Thoracic aorta (tissue), 2 donors: ENCODE data around the gene MICAL2. TPM values are rescaled to one million over a fixed set of nuclear protein-coding genes. Genes with fewer than 3 reads are reported as not detected.

ENCODE experiments used
- ATAC-seq: fragments of 150-250 bp; one replicate; pipeline ENCODE4 v1.8.0; 2017; ENCODE audit warnings: low read depth; ENCODE audit not compliant: insufficient number of reproducible peaks, low FRiP score
- DNase-seq: peaks from one replicate; pipeline ENCODE4 v3.0.0-alpha.2; 2020; ENCODE audit warnings: low spot score
- H3K27ac ChIP-seq, 2 donors: fragments of 200-600 bp; sonication (generic); 1 replicate in 1 of 2; 2 replicates in 1 of 2; pipeline ENCODE4 v1.5.1; 2016; ENCODE audit warnings: mild to moderate bottlenecking in 2 of 2, moderate library complexity in 2 of 2
- H3K27me3 ChIP-seq: fragments of 200-600 bp; sonication (generic); replicated peaks from 2 replicates; pipeline ENCODE4 v1.6.0; 2016; ENCODE audit warnings: mild to moderate bottlenecking; ENCODE audit not compliant: insufficient read depth
- H3K36me3 ChIP-seq: fragments of 200-600 bp; sonication (generic); one replicate; pipeline ENCODE4 v1.5.1; 2016
- H3K4me1 ChIP-seq, 2 donors: fragments of 200-600 bp; sonication (generic); 1 replicate in 1 of 2; 2 replicates in 1 of 2; pipeline versions ENCODE4 v1.5.1 to v1.6.0; 2016; ENCODE audit warnings: low read depth in 2 of 2, mild to moderate bottlenecking in 1 of 2; ENCODE audit not compliant: control insufficient read depth in 1 of 2
- H3K4me3 ChIP-seq: fragments of 200-600 bp; sonication (generic); 2 replicates; pipeline ENCODE4 v1.5.1; 2016; ENCODE audit warnings: mild to moderate bottlenecking
- H3K9me3 ChIP-seq: fragments of 200-600 bp; sonication (generic); 2 replicates; pipeline ENCODE4 v1.5.1; 2016
- total RNA-seq, 2 donors: library from RNA; depleted of rRNA; stranded (reverse); fragments of >200 nt; gene quantifications; one replicate each; pipeline versions ENCODE4 v1.1.0 to v1.2.3, GENCODE V29; 2016
- TF ChIP-seq, protein P1 (sequence below): fragments of 200-600 bp; sonication (generic); IDR thresholded peaks from one replicate; pipeline ENCODE4 v1.5.1; 2019; ENCODE audit warnings: antibody characterized with exemption

MICAL2 gene
- total RNA-seq, 2 donors from 2014 or later, result 791 to 989 TPM

DNA sequence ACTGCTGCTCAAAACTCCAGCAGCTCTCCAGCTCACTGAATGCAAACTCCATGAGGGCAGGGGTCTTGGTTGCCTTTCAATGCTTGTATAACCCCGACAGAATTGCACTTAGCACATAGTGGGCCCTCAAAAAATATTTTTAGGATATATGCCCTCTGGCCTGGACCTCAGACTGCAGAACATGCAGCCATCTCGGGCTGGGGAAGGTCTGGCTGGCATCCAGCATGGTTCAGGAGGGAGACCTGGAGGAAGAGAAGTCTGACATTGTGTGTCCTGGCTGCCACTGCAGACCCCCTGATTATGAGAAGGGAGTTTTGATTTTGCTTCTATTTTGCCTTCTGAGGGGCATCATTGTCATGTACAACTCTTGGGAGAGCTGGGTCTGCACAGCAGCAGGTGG, 157.5 kb downstream of the MICAL2 start:
- Histone ChIP-seq H3K4me3 (no peak overlapping the region), H3K4me1 (peaks cover 16 to 52% of the 10 kb centered on the region in 2 donors), H3K27ac (peak overlapping the region; percentile 83 to 90), H3K36me3 (peaks cover 15% of the 10 kb centered on the region), H3K27me3 (no peaks in the 10 kb centered on the region), H3K9me3 (no peaks in the 10 kb centered on the region)
- TF ChIP-seq, protein P1, sequence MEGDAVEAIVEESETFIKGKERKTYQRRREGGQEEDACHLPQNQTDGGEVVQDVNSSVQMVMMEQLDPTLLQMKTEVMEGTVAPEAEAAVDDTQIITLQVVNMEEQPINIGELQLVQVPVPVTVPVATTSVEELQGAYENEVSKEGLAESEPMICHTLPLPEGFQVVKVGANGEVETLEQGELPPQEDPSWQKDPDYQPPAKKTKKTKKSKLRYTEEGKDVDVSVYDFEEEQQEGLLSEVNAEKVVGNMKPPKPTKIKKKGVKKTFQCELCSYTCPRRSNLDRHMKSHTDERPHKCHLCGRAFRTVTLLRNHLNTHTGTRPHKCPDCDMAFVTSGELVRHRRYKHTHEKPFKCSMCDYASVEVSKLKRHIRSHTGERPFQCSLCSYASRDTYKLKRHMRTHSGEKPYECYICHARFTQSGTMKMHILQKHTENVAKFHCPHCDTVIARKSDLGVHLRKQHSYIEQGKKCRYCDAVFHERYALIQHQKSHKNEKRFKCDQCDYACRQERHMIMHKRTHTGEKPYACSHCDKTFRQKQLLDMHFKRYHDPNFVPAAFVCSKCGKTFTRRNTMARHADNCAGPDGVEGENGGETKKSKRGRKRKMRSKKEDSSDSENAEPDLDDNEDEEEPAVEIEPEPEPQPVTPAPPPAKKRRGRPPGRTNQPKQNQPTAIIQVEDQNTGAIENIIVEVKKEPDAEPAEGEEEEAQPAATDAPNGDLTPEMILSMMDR, result no peak
- ATAC-seq (no peak), DNase-seq (no peak)

GRCh38 chr11:12269104-12269441, 158.7 kb downstream of the MICAL2 start:
- DNase-seq (no peak), ATAC-seq (peak; percentile 51)
- Histone ChIP-seq H3K9me3 (no peaks in the 10 kb centered on the region), H3K4me3 (no peak overlapping the region), H3K4me1 (peaks cover 16 to 53% of the 10 kb centered on the region in 2 donors), H3K27ac (peak overlapping the region; percentile 83 to 90), H3K27me3 (no peaks in the 10 kb centered on the region), H3K36me3 (peaks cover 4% of the 10 kb centered on the region)
- TF ChIP-seq, protein P1, result no peak

- no peak for ATAC-seq
- TF ChIP-seq, protein P1, result no peak
- Histone ChIP-seq H3K27me3 (no peaks in the 10 kb centered on the region), H3K4me1 (peaks cover 16 to 59% of the 10 kb centered on the region in 2 donors), H3K27ac (peak overlapping the region; percentile 83 to 90), H3K36me3 (no peaks in the 10 kb centered on the region), H3K4me3 (no peak overlapping the region), H3K9me3 (no peaks in the 10 kb centered on the region)
- no peak for DNase-seq
Observed at GRCh38 chr11:12269446-12270214, 159.2 kb downstream of the MICAL2 start.

- Histone ChIP-seq H3K27me3 (no peaks in the 10 kb centered on the region), H3K4me3 (no peak overlapping the region), H3K4me1 (peaks cover 16 to 62% of the 10 kb centered on the region in 2 donors), H3K9me3 (no peaks in the 10 kb centered on the region), H3K36me3 (no peaks in the 10 kb centered on the region), H3K27ac (peak overlapping the region; percentile 83 to 90)
- ATAC-seq (no peak), DNase-seq (no peak)
- TF ChIP-seq, protein P1, result no peak
Observed at GRCh38 chr11:12270215-12270797, 159.9 kb downstream of the MICAL2 start.

DNA sequence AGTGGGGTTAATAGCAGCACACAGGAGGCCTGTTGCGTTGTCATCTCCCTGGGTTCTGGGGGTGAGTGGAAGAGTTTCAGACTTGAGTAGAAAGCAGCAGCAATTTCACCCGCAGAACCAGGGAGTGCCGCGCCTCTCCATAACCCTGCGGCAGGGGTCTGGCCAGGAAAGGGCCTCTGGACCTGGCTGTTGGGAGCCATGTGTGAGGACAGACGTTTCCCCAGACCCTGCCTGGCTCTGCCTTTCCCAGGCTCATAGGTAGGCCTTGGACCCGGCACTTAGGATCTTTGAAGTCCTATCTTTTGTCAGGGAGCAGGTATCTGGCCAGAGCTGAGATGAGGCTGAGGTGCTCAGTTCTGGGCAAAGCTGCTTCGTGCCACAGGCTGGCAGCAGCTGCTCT, 160.4 kb downstream of the MICAL2 start:
- H3K4me1 ChIP-seq, result peaks cover 16 to 62% of the 10 kb centered on the region in 2 donors
- H3K36me3 ChIP-seq, result no peaks in the 10 kb centered on the region
- H3K9me3 ChIP-seq, result no peaks in the 10 kb centered on the region
- H3K27me3 ChIP-seq, result no peaks in the 10 kb centered on the region
- no peak for ATAC-seq
- no peak for DNase-seq
- TF ChIP-seq, protein P1, result no peak
- H3K4me3 ChIP-seq, result no peak overlapping the region
- H3K27ac ChIP-seq, result peak overlapping the region; percentile 83 to 90
